GM10847 (cell line): ENCODE data around the gene SYCN.
A peak's percentile ranks its signal among the peaks of the same experiment; 100 is the strongest.
"Not testable (repeated sequence)": the region's sequence is repeated elsewhere in the genome, so short reads cannot be mapped to it uniquely, and the experiment has no call there.

Source experiments
- POLR2A ChIP-seq: IDR thresholded peaks from 2 replicates; pipeline ENCODE4 v1.6.1; 2011; ENCODE audit not compliant: insufficient read length; ENCODE audit errors: extremely low read depth

Gene SYCN, protein sequence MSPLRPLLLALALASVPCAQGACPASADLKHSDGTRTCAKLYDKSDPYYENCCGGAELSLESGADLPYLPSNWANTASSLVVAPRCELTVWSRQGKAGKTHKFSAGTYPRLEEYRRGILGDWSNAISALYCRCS

GRCh38 chr19:39203372-39204341 is at the start of gene SYCN:
SYCN (minus strand) TSS chr19:39204263; CDS start chr19:39204254, 9 bp downstream.
- no peak for TF ChIP-seq POLR2A

- no peak for TF ChIP-seq POLR2A
Measured at GRCh38 chr19:39253374-39254149, 49.5 kb upstream of the SYCN start.

DNA sequence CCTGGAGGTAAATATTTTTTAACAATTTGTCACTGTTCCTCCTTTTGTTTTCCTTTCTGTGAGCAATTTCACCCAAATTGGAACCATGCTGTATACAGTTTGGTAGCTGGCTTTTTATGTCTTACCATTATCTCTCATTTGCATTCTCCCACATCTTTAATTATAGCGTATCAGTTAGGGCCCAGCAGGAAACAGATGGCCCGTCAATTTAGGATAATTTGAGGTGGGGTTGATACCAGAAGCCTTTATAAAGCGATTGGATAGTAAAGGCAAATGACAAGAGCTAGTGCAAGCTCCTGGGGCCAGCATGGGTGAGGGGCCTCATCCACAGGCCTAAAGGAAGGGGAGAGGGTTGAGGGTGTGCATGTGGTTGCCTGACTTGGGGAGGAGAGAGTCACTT is 48.4 kb upstream of the SYCN start:
- TF ChIP-seq POLR2A, result no peak

GRCh38 chr19:39251846-39252245 is 47.8 kb upstream of the SYCN start:
- no peak for TF ChIP-seq POLR2A

GRCh38 chr19:39251081-39251480 is 47.0 kb upstream of the SYCN start:
- TF ChIP-seq POLR2A, result no peak

DNA sequence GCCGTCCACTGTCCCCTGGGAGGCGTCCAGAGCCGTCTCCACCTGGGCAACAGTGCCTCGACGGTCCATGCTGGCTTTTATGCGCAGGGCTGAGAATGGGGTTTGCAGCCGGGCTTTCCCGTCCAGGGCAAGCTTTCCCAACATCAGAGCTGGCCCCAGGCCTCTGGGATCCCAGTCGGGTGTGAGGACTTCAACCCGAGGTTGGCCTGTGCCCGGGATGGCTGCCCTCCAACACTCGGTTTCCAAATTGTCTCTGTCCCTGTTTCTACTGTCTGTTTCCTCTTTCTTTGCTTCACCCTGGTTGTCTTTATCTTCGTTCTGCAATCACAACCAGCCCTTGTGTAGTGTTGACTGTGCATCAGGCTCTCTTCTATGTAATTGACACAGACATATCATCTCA is 44.7 kb upstream of the SYCN start, which contains the start of gene IFNL4:
IFNL4 (minus strand) TSS at position 51 of the 400 bp plus-strand sequence.
- no peak for TF ChIP-seq POLR2A

DNA sequence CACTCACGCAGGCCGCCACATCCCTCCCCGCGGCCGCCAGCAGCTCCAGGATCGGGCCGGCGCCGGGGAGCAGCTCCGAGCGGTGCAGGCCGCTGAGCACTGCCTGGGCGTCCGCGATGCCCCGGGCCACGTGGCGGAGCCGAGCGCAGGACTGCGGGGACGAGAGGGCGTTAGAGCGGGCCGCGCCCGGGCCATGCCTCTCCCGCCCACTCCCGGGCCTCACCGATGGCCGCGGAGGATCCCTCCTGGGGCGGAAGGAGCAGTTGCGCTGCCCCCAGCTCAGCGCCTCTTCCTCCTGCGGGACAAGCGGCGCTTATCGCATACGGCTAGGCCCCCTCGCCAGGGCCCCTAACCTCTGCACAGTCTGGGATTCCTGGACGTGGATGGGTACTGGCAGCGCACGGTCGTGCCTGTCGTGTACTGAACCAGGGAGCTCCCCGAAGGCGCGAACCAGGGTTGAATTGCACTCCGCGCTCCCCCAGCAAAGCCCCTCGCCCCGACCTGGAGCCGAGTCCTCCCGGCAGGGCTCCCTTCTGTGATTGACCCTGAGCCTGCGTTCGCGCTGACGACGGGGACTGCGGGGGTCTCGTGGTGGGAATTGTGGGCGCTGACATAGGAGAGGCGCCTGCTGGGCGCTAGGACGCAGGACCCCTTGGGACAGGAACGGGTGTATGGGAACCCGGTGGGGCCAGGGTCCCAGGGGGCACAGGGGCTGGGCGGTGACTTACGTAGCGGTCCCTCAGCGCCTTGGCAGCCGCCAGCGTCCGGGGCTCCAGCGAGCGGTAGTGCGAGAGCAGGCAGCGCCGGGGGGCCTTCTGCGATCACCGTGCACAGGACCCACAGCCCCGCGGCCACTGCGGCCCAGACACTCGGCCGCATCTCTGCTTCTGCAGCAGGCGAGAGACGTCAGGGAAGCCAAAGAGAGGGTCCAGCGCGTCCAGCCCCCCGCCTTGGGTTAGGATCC is 43.9 kb upstream of the SYCN start:
- TF ChIP-seq POLR2A, result no peak

- no peak for TF ChIP-seq POLR2A
Measured at GRCh38 chr19:39246951-39247669, 43.0 kb upstream of the SYCN start.

DNA sequence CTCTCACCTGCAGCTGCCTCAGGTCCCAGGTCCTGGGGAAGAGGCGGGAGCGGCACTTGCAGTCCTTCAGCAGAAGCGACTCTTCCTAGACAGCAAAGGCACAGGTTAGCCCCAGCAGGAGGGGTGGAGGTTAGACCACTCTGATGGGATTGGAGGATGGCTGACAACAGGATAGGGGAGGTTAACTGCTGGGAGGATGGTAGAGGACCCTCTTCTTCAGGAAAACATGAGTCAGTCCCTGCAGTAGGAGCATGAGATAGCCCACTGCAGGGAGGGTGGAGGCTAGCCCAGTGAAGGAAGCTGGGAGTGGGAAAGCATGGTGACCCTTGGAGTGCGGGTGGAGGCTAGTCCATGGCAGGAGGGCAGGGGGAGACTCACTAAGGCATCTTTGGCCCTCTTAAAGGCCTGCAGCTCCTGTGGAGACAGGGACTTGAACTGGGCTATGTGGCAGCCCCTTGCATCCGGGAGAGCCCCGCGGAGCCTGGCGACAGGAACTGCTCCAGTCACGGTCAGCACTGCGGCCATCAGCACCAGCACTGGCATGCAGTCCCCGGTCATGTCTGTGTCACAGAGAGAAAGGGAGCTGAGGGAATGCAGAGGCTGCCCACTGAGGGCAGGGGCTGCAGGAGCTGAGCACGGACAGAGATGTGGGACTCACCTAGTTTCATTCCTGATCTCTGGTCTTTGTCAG is 40.5 kb upstream of the SYCN start, which contains the start of gene IFNL3:
IFNL3 (minus strand) TSS at position 597 of the 691 bp plus-strand sequence; CDS start at position 558, 39 bp downstream.
- TF ChIP-seq POLR2A, result not testable (repeated sequence)

- TF ChIP-seq POLR2A, result no peak
Measured at GRCh38 chr19:39240421-39240820, 36.4 kb upstream of the SYCN start.

GRCh38 chr19:39238944-39239343 is 34.9 kb upstream of the SYCN start:
- TF ChIP-seq POLR2A, result no peak

DNA sequence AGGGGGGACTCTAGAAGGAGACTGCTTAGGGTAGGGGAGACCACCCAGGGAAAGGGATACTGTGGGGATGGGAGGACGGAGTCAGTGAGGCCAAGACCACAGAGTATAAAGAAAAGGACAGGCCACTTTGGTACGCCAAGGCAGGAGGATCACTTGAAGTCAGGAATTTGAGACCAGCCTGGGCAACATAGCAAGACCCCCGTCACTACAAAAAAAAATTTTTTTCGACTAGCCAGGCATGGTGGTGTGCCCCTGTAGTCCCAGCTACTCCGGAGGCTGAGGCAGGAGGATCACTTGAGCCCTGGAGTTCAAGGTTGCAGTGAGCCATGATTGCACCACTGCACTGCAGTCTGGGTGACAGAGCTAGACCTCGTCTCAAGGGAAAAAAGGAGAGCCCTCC is 34.1 kb upstream of the SYCN start:
- no peak for TF ChIP-seq POLR2A

GRCh38 chr19:39237200-39238184 is 33.4 kb upstream of the SYCN start:
- TF ChIP-seq POLR2A, result peak; percentile 14
